Suprapubic skin (tissue), 3 donors: ENCODE measurements around the gene NR1I2.

Source experiments
- POLR2AphosphoS5 ChIP-seq, 3 donors: sonication (generic); formaldehyde crosslinking; IDR thresholded peaks; one replicate each; pipeline ENCODE4 v1.6.1; 2017; ENCODE audit warnings: antibody characterized with exemption in 3 of 3
- TF ChIP-seq, protein P1 (sequence below), 2 donors: fragments of 200-600 bp in 1 of 2; fragments of 450-650 bp in 1 of 2; sonication (generic) in 1 of 2; IDR thresholded peaks; one replicate each; pipeline ENCODE4 v1.5.1; 2016 to 2019; ENCODE audit warnings: antibody characterized with exemption in 2 of 2, mild to moderate bottlenecking in 1 of 2, moderate library complexity in 1 of 2

DNA sequence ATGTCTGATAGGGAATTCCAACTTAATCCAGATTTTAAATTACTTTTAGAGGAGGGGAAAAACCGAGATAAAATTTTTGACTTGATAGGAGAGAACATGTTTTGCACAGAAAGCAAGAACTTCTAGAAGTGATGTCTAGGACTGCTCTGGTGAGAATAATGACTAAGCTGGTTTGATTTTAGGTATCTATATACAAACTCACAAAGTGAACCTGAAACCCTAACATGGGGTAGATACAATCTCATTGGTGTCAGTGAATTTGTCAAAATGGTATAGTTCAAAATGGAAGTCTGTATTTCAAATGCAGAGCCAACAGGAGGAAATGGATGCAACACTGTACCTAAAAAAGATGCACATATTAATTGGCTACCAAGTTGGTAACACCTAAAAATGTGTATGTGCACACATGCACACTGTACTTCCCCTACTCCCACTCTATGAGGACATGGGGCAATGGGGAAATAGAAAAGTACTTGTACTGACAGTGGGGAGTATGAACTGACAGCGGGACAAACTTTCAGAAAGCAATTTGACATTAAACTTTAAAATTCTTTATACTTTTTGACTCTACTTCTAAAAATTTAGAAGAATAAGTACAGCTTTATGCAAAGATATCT, 53.0 kb downstream of the NR1I2 start:
- TF ChIP-seq POLR2AphosphoS5 (IDR thresholded peaks at IDR 0.05) = no peak
- TF ChIP-seq, protein P1, sequence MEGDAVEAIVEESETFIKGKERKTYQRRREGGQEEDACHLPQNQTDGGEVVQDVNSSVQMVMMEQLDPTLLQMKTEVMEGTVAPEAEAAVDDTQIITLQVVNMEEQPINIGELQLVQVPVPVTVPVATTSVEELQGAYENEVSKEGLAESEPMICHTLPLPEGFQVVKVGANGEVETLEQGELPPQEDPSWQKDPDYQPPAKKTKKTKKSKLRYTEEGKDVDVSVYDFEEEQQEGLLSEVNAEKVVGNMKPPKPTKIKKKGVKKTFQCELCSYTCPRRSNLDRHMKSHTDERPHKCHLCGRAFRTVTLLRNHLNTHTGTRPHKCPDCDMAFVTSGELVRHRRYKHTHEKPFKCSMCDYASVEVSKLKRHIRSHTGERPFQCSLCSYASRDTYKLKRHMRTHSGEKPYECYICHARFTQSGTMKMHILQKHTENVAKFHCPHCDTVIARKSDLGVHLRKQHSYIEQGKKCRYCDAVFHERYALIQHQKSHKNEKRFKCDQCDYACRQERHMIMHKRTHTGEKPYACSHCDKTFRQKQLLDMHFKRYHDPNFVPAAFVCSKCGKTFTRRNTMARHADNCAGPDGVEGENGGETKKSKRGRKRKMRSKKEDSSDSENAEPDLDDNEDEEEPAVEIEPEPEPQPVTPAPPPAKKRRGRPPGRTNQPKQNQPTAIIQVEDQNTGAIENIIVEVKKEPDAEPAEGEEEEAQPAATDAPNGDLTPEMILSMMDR (IDR thresholded peaks at IDR 0.05) = no peak
